GM23338 (cell line): ENCODE measurements around the gene MPC2.

Experiments used
- CTCF ChIP-seq, 2 experiments: fragments of 200-600 bp in 1 of 2; sonication (generic) in 1 of 2; conservative IDR thresholded peaks; 2 replicates each; pipeline versions ENCODE4 v1.5.1 to v1.6.1; 2016 to 2017; ENCODE audit warnings: antibody characterized with exemption in 2 of 2, low read depth in 2 of 2, mild to moderate bottlenecking in 2 of 2, moderate library complexity in 1 of 2
- REST ChIP-seq: IDR thresholded peaks from one replicate; pipeline ENCODE4 v1.6.1; 2018; ENCODE audit warnings: antibody characterized with exemption; ENCODE audit not compliant: unreplicated experiment
- ZNF331 ChIP-seq: fragments of 250-450 bp; sonication (Bioruptor Pico); IDR thresholded peaks from 2 replicates; pipeline ENCODE4 v1.5.0; 2020; ENCODE audit warnings: low read depth, mild to moderate bottlenecking, moderate library complexity

- no peak for TF ChIP-seq ZNF331 (CRISPR knock-in tag)
- TF ChIP-seq CTCF (conservative IDR thresholded peaks at IDR 0.05; ENCODE audit: low read depth in 2 of 2): peak in 1 of 2 experiments; percentile 35; a peak in 2 of 4 replicates
- no peak for TF ChIP-seq REST
Observed at GRCh38 chr1:167926486-167926997, 10.3 kb downstream of the MPC2 start.
